Mucosa of rectum (tissue), 2 donors: Measurements from ENCODE around the gene TFR2.

Experiments used
- H3K27ac ChIP-seq, 2 donors: one replicate each; pipeline ENCODE4 v1.7.0; 2013; ENCODE audit warnings: inconsistent platforms in 2 of 2, low read depth in 2 of 2, low read length in 2 of 2
- H3K27me3 ChIP-seq, 2 donors: one replicate each; pipeline ENCODE4 v1.7.0; 2013; ENCODE audit warnings: low read length in 2 of 2; ENCODE audit not compliant: control insufficient read depth in 2 of 2, insufficient read depth in 2 of 2
- H3K36me3 ChIP-seq, 2 donors: one replicate each; pipeline ENCODE4 v1.7.0; 2013; ENCODE audit warnings: low read length in 2 of 2; ENCODE audit not compliant: control insufficient read depth in 2 of 2, insufficient read depth in 2 of 2
- H3K4me1 ChIP-seq, 2 donors: one replicate each; pipeline ENCODE4 v1.7.0; 2013; ENCODE audit warnings: low read length in 2 of 2, mild to moderate bottlenecking in 1 of 2; ENCODE audit not compliant: control insufficient read depth in 2 of 2, insufficient read depth in 2 of 2
- H3K4me3 ChIP-seq, 2 donors: one replicate each; pipeline ENCODE4 v1.7.0; 2013; ENCODE audit warnings: low read length in 2 of 2
- H3K9ac ChIP-seq, 2 donors: one replicate each; pipeline ENCODE4 v1.7.0; 2013; ENCODE audit warnings: low read length in 2 of 2, low read depth in 1 of 2, mild to moderate bottlenecking in 1 of 2
- H3K9me3 ChIP-seq, 2 donors: one replicate each; pipeline ENCODE4 v1.7.0; 2013; ENCODE audit warnings: low read length in 2 of 2; ENCODE audit not compliant: control insufficient read depth in 2 of 2
- donor health status: healthy.
- donor health status: Normal muscosa, but diverticular disease.

TFR2 gene

DNA sequence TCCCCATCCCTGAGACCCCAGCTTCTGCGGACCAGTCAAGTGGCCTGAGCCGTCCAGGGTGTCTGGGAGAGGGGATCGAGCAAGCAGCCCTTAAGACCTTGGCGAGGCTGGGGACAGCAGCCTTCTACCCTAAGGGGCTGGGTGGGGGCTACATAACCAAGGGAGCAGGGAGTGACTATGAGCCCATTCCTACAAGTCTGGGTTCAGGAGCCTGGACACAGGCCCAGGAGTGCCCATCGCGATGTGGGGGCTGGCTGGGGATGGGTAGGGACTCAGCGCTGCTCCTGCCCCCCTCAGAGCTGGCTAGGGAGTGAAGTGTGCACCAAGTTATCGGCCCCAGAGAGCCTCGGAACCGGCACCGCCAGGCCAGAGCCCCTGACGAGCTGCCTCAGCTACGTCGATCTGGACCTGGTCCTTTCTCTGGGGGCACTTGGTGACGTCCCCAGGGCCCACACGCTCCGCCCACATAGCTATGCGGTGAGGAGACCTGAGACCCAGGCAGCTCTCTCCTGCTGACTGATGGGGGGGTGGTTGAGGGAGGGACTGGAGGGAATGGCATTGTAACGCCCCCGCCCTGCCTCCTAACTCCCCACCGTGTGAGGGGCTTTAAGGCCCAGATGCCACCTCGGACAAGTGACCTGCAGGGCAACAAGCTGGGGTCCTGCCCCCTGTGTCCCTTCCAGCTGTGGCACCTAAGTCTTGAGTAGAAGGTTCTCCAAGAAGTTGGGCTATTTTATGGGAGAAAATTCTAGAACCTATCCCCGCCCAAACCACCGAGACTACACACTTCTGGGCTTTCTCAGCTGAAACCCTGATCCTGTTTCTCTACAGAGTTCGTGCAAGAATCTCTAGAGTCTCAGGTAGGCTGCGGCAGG is 70.2 kb downstream of the TFR2 start:
- H3K9ac ChIP-seq: no peak overlapping the region
- H3K27ac ChIP-seq: no peak overlapping the region
- H3K27me3 ChIP-seq: no peaks in the 10 kb centered on the region
- H3K4me3 ChIP-seq: no peak overlapping the region
- peaks cover 13 to 15% of the 10 kb centered on the region in 2 donors for H3K36me3 ChIP-seq
- H3K4me1 ChIP-seq: peaks cover 22 to 25% of the 10 kb centered on the region in 2 donors
- H3K9me3 ChIP-seq: no peaks in the 10 kb centered on the region
